ENCODE measurements around the gene SFSWAP. TPM values are rescaled to one million over a fixed set of nuclear protein-coding genes. Genes with fewer than 3 reads are reported as not detected.

Gene SFSWAP
- total RNA-seq, 1 experiment from 2014 or later: 50.4 TPM

GRCh38 chr12:131682510-131682895 is 28.4 kb upstream of the SFSWAP start:
- Histone ChIP-seq H3K36me3 (ENCODE audit: control insufficient read depth in 1 of 2, insufficient read depth in 2 of 2, low read length in 2 of 2) (no peaks in the 10 kb centered on the region), H3K27me3 (ENCODE audit: insufficient read depth, low read length) (no peaks in the 10 kb centered on the region), H2AFZ (ENCODE audit: low read depth, low read length, poor library complexity, severe bottlenecking) (no peak overlapping the region), H3K79me2 (ENCODE audit: insufficient read depth, low read length) (no peaks in the 10 kb centered on the region), H3K4me2 (ENCODE audit: low read length) (no peak overlapping the region), H3K27ac (ENCODE audit: low read depth, low read length) (no peak overlapping the region), H4K20me1 (ENCODE audit: insufficient read depth) (no peaks in the 10 kb centered on the region), H3K9me3 (ENCODE audit: control insufficient read depth in 1 of 2, insufficient read depth in 1 of 2, low read depth in 1 of 2, low read length in 2 of 2) (no peaks in the 10 kb centered on the region), H3K4me1 (ENCODE audit: control insufficient read depth in 1 of 2, insufficient read depth in 2 of 2, low read length in 2 of 2) (peaks cover 0 to 8% of the 10 kb centered on the region in 2 experiments; a peak in 1 of 4 replicates), H3K4me3 (replicated peaks in 1 of 2; ENCODE audit: low read depth in 1 of 2, low read length in 2 of 2) (no peak overlapping the region), H3K9me2 (ENCODE audit: insufficient read depth) (no peaks in the 10 kb centered on the region), H3K9ac (ENCODE audit: low read length) (no peak overlapping the region)
- BruUV-seq (replicated peaks): no TSS peak
- ChIA-PET RAD21 (ENCODE audit: low non-redundant PET in 1 of 2, low total read pairs in 2 of 2, uncharacterized antibody in 2 of 2, unreplicated experiment in 2 of 2) (no interaction called here), POLR2A (no interaction called here), CTCF (no interaction called here)
- intact Hi-C loops (cut with micrococcal nuclease): no loop called here
- ATAC-seq (peak; percentile 13), DNase-seq (ENCODE audit: low read depth, low spot score) (no peak)
- TF ChIP-seq ZBTB33 (IDR thresholded peaks at IDR 0.05; ENCODE audit: extremely low read depth, insufficient replicate concordance, low read length) (no peak), FOSL1 (IDR thresholded peaks at IDR 0.05; ENCODE audit: low read depth) (no peak), CEBPB (IDR thresholded peaks at IDR 0.05; ENCODE audit: low read depth) (no peak), ZFX (IDR thresholded peaks at IDR 0.05) (no peak), REST (IDR thresholded peaks at IDR 0.05; ENCODE audit: low read depth) (no peak), RAD21 (IDR thresholded peaks at IDR 0.05; ENCODE audit: low read depth) (no peak), SIN3A (IDR thresholded peaks at IDR 0.05; ENCODE audit: low read depth) (no peak), EZH2phosphoT487 (IDR thresholded peaks at IDR 0.05; ENCODE audit: borderline replicate concordance) (no peak), ELF1 (IDR thresholded peaks at IDR 0.05; ENCODE audit: borderline replicate concordance, low read depth) (no peak), JUND (IDR thresholded peaks at IDR 0.05) (no peak), CBX3 (IDR thresholded peaks at IDR 0.05; ENCODE audit: low read depth) (no peak), CTCF (IDR thresholded peaks at IDR 0.05 in 2 of 3, conservative IDR thresholded peaks at IDR 0.05 in 1 of 3; ENCODE audit: borderline replicate concordance in 1 of 3, insufficient read depth in 1 of 3, low read depth in 2 of 3, low read length in 2 of 3) (no peak), ATF3 (IDR thresholded peaks at IDR 0.05) (no peak), ZNF274 (IDR thresholded peaks at IDR 0.05; ENCODE audit: low read depth, low read length) (no peak), EGR1 (IDR thresholded peaks at IDR 0.05; ENCODE audit: low read depth) (no peak)
